Measurements from ENCODE around the gene NOTCH2.

NOTCH2 gene

GRCh38 chr1:119910618-119911017 lies 158.8 kb downstream of the NOTCH2 start:
- no peak overlapping the region for H3K27ac ChIP-seq (ENCODE audit: poor library complexity, severe bottlenecking)
- H3K36me3 ChIP-seq (ENCODE audit: low read depth) = peaks cover 19% of the 10 kb centered on the region; the same call in 1 of the 2 replicates
- no peak for TF ChIP-seq CTCF (IDR thresholded peaks at IDR 0.05; ENCODE audit: poor library complexity, severe bottlenecking)
- no peak for ATAC-seq (ENCODE audit: low read depth)
- H3K4me3 ChIP-seq (ENCODE audit: severe bottlenecking) = no peak overlapping the region
- H3K27me3 ChIP-seq (ENCODE audit: insufficient read depth, poor library complexity, severe bottlenecking) = no peaks in the 10 kb centered on the region
- DNase-seq (ENCODE audit: low spot score) = no peak
- H3K9me3 ChIP-seq (ENCODE audit: severe bottlenecking) = no peaks in the 10 kb centered on the region
- no peaks in the 10 kb centered on the region for H3K4me1 ChIP-seq (ENCODE audit: insufficient read depth, poor library complexity, severe bottlenecking)

- Histone ChIP-seq H3K4me1 (ENCODE audit: insufficient read depth, poor library complexity, severe bottlenecking) (no peaks in the 10 kb centered on the region), H3K36me3 (ENCODE audit: low read depth) (peaks cover 16% of the 10 kb centered on the region; the same call in 1 of the 2 replicates), H3K9me3 (ENCODE audit: severe bottlenecking) (no peaks in the 10 kb centered on the region), H3K27ac (ENCODE audit: poor library complexity, severe bottlenecking) (no peak overlapping the region), H3K27me3 (ENCODE audit: insufficient read depth, poor library complexity, severe bottlenecking) (no peaks in the 10 kb centered on the region), H3K4me3 (ENCODE audit: severe bottlenecking) (no peak overlapping the region)
- TF ChIP-seq CTCF (IDR thresholded peaks at IDR 0.05; ENCODE audit: poor library complexity, severe bottlenecking) = no peak
- ATAC-seq (ENCODE audit: low read depth) = no peak
- no peak for DNase-seq (ENCODE audit: low spot score)
Measured at GRCh38 chr1:119909890-119910596, 159.4 kb downstream of the NOTCH2 start.

GRCh38 chr1:119908661-119909060 lies 160.8 kb downstream of the NOTCH2 start:
- 0 out of 2 replicates have a peak, but pooled peaks cover 6% of the 10 kb centered on the region for H3K36me3 ChIP-seq (ENCODE audit: low read depth)
- H3K27me3 ChIP-seq (ENCODE audit: insufficient read depth, poor library complexity, severe bottlenecking) = no peaks in the 10 kb centered on the region
- H3K27ac ChIP-seq (ENCODE audit: poor library complexity, severe bottlenecking) = no peak overlapping the region
- H3K9me3 ChIP-seq (ENCODE audit: severe bottlenecking) = no peaks in the 10 kb centered on the region
- H3K4me3 ChIP-seq (ENCODE audit: severe bottlenecking) = no peak overlapping the region
- H3K4me1 ChIP-seq (ENCODE audit: insufficient read depth, poor library complexity, severe bottlenecking) = no peaks in the 10 kb centered on the region
- ATAC-seq (ENCODE audit: low read depth) (no peak), DNase-seq (ENCODE audit: low spot score) (no peak)
- no peak for TF ChIP-seq CTCF (IDR thresholded peaks at IDR 0.05; ENCODE audit: poor library complexity, severe bottlenecking)

GRCh38 chr1:119906927-119907652 lies 162.4 kb downstream of the NOTCH2 start:
- TF ChIP-seq CTCF (IDR thresholded peaks at IDR 0.05; ENCODE audit: poor library complexity, severe bottlenecking) = no peak
- H3K27ac ChIP-seq (ENCODE audit: poor library complexity, severe bottlenecking) = no peak overlapping the region
- ATAC-seq (ENCODE audit: low read depth) (no peak), DNase-seq (ENCODE audit: low spot score) (no peak)
- no peaks in the 10 kb centered on the region for H3K4me1 ChIP-seq (ENCODE audit: insufficient read depth, poor library complexity, severe bottlenecking)
- H3K4me3 ChIP-seq (ENCODE audit: severe bottlenecking) = no peak overlapping the region
- H3K36me3 ChIP-seq (ENCODE audit: low read depth) = 0 out of 2 replicates have a peak, but pooled peaks cover under 1% of the 10 kb centered on the region
- H3K9me3 ChIP-seq (ENCODE audit: severe bottlenecking) = no peaks in the 10 kb centered on the region
- no peaks in the 10 kb centered on the region for H3K27me3 ChIP-seq (ENCODE audit: insufficient read depth, poor library complexity, severe bottlenecking)

- no peak for TF ChIP-seq CTCF (IDR thresholded peaks at IDR 0.05; ENCODE audit: poor library complexity, severe bottlenecking)
- no peak overlapping the region for H3K27ac ChIP-seq (ENCODE audit: poor library complexity, severe bottlenecking)
- no peaks in the 10 kb centered on the region for H3K9me3 ChIP-seq (ENCODE audit: severe bottlenecking)
- no peaks in the 10 kb centered on the region for H3K4me1 ChIP-seq (ENCODE audit: insufficient read depth, poor library complexity, severe bottlenecking)
- no peak overlapping the region for H3K4me3 ChIP-seq (ENCODE audit: severe bottlenecking)
- DNase-seq (ENCODE audit: low spot score) (no peak), ATAC-seq (ENCODE audit: low read depth) (no peak)
- no peaks in the 10 kb centered on the region for H3K36me3 ChIP-seq (ENCODE audit: low read depth)
- H3K27me3 ChIP-seq (ENCODE audit: insufficient read depth, poor library complexity, severe bottlenecking) = no peaks in the 10 kb centered on the region
Measured at GRCh38 chr1:119903443-119903835, 166.0 kb downstream of the NOTCH2 start.
